HG02981 (cell line): ENCODE data around the gene PIK3C3.
"Not testable (repeated sequence)": the region's sequence is repeated elsewhere in the genome, so short reads cannot be mapped to it uniquely, and the experiment has no call there.

Experiments used
- ATAC-seq: cut with Tn5 transposase; IDR thresholded peaks from one replicate; pipeline ENCODE4 v1.9.1; 2021; ENCODE audit warnings: mild to moderate bottlenecking, moderate library complexity; ENCODE audit not compliant: unreplicated experiment

Gene PIK3C3

GRCh38 chr18:42068030-42068429, 113.0 kb downstream of the PIK3C3 start:
- no peak for ATAC-seq

- no peak for ATAC-seq
Observed at GRCh38 chr18:42069036-42069435, 114.0 kb downstream of the PIK3C3 start.

DNA sequence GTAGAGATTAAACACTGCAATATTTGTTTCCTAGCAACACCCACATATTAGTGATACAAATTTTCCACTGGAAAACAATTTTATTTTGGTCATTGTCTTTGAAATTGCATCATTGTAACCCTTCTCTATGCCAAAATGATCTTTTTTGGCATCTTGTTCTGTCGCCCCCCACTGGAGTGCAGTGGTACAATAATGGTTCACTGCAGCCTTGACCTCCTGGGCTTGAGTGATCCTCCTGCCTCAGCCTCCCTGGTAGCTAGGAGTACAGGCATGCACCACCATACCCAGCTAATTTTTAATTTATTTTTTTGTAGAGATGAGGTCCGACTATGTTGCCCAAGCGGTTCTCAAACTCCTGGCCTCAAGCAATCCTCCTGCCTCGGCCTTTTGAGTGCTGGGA, 117.4 kb downstream of the PIK3C3 start:
- ATAC-seq = no peak

- ATAC-seq = no peak
Observed at GRCh38 chr18:42074704-42075103, 119.7 kb downstream of the PIK3C3 start.

DNA sequence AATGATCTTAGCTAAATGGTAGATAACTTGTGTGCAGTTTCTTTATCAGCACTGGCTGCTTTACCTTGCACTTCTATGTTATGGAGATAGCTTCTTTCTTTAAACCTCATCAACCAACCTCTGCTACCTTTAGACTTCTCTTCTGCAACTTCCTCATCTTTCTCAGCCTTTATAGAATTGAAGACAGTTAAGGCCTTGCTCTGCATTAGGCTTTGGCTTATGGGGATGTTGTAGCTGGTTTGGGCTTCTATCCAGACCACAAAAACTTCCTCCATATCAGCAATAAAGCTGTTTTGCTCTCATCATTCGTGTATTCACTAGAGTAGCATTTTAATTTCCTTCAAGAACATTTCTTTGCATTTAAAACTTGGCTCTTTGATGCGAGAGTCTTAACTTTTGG, 123.7 kb downstream of the PIK3C3 start:
- ATAC-seq = no peak

DNA sequence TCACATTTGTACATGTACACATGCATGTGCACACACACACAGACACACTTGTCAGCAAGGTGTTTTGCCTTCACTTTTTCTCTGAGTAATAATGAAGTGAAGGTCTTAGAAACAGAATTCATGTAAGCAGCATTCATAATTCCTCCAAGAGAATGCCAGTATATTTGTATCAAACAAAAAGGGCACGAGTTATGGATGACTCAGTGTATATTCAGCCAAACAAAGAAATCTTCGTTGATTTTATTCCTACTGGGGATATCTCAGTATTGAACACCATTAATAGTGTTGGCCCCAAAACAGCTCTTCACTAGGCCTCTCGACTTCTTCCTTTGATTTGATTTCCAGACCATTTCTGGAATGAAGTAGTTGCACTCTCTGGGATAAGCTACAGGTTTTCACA, 125.3 kb downstream of the PIK3C3 start:
- no peak for ATAC-seq

GRCh38 chr18:42082415-42083234, 127.6 kb downstream of the PIK3C3 start:
- no peak for ATAC-seq

DNA sequence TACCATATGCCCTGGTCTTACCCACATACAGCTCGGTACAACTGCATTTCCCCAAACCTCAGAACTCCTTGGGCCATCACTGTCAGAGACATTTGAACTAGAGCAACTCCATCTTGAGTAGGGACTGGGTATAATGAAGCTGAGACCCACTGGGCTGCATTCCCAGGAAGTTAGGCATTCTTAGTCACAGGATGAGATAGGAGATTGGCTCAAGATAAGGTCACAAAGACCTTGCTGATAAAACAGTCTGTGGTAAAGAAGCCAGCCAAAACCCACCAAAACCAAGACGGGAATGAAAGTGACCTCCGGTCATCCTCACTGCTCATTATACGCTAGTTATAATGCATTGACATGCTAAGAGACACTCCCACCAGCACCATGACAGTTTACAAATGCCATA, 131.3 kb downstream of the PIK3C3 start:
- ATAC-seq = no peak

- ATAC-seq = no peak
Observed at GRCh38 chr18:42087235-42087634, 132.2 kb downstream of the PIK3C3 start.

GRCh38 chr18:42087876-42088275, 132.8 kb downstream of the PIK3C3 start:
- no peak for ATAC-seq

DNA sequence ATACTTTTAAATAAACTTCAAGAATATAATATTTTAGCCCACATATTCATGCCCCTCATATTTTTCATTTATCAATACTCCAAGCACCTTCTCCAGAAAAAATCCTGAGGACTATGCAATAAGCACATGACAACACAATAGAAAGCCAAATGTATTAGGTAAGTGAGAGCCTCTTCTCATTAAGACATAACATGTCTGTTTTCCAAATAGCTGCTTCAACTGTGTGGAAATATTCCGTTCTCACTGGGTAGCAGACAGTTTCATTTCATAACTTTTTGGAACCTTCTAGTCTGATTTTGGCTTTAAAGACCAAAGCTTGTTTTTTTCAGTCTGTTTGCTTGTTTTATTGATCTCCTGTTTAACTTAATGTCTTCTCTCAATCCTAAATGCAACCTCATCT, 137.8 kb downstream of the PIK3C3 start:
- ATAC-seq = no peak

DNA sequence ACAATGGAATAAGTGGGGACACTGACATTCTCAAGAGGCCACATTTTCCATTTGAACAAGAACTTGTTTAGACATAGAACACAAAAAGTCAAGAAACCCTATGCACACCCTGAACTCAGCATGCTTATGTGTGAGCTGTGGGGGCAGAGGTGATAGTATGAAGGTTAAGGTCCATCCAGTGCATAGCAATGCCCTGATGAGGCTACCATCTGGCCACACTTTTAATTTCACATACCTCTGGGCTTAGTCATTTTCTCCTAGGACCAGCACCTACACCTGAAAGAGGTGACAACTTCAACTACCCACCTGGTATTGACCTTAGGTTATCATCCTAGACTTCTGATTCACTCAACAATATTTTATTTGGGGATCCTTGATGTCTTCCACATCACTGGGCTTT, 139.8 kb downstream of the PIK3C3 start:
- no peak for ATAC-seq

GRCh38 chr18:42095732-42096377, 140.8 kb downstream of the PIK3C3 start:
- ATAC-seq = no peak

DNA sequence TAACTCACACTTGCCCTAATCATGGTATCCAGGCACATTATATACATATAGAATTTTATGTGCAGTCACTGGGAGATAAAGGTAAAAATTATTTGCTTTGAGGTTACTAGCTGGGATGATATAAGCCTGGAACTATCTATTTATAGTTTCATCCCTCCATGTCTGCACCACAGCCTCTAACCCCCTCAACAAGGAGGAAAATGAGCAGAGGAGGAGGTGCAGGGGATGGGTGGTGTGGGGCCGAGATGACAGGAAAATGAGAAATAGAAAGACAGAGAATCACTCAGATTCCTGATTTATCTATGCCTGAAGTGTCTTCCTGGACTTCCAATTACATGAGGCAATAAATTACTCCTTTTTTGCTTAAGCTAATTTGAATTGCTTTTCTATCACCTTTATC, 145.2 kb downstream of the PIK3C3 start:
- no peak for ATAC-seq

- no peak for ATAC-seq
Observed at GRCh38 chr18:42100911-42101310, 145.9 kb downstream of the PIK3C3 start.

DNA sequence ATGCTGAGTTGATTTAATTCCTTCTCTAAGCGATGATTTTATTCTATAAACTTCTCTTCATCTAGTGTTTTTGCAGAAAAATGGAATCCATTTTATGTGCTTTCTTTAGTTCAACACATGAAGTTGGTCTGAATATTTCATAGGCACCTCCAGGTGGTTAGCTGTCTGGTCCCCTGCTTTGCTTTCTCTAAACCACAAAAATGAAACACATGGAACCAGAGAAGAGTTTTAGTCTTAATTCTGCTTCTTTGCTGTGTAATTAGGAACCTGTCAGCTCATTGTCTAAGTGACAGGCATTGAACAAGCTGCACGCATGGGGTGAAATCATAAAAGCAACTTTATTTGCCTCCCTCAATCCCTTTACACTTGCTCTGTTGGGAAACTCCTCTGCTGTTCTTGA, 150.4 kb downstream of the PIK3C3 start:
- no peak for ATAC-seq

GRCh38 chr18:42106784-42107183, 151.8 kb downstream of the PIK3C3 start:
- ATAC-seq = no peak

GRCh38 chr18:42107287-42107686, 152.3 kb downstream of the PIK3C3 start:
- ATAC-seq = no peak

GRCh38 chr18:42107691-42108450, 152.8 kb downstream of the PIK3C3 start:
- no peak for ATAC-seq

DNA sequence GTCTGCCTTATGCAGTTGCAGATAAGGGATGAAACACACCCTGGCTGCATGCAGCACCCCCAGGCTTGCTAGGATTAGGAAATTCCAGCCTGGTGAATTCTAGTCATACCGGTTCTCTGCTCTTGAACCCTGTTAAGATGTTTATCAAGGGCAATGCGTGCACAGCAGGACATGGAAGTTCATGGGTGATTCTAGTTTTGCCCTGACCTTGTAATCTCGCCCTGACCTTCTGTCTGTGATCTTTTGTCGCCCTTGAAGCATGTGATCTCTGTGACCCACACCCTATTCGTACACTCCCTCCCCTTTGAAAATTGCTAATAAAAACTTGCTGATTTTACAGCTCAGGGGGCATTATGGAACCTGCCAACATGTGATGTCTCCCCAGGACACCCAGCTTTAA, 157.1 kb downstream of the PIK3C3 start:
- ATAC-seq = not testable (repeated sequence)

DNA sequence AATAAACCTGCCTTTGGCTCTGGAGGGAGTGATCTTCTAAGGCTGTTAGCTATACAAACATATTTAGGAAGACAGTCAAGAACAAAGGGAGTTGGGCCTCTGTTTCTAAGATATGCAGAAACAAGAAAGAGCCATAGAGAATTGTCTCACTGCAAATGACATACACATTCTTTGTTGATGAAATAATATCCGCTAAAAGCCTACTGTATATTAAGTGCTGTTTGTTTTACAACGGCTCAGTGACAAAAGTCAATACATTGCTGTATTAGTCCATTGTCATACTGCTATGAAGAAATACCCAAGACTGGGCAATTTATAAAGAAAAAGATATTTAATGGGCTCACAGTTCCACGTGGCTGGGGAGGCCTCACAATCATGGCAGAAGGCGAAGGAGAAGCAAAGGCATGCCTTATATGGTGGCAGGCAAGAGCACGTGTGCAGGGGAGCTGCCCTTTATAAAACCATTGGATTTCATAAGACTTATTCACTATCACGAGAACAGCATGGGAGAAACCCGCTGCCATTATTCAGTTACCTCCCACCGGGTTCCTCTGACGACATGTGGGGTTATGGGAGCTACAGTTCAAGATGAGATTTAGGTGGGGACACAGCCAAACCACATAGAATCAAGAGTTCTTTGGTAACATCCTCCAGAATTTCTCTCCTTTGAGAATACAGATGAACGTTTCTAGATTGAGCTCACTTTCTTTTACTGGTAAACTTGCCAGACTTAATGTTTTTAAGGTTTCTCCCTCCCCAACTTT, 157.8 kb downstream of the PIK3C3 start:
- no peak for ATAC-seq
